Kidney epithelial cell (primary cell): ENCODE measurements around the gene D2HGDH. TPM values are rescaled to one million over a fixed set of nuclear protein-coding genes. Genes with fewer than 3 reads are reported as not detected.

Source experiments
- DNase-seq: peaks from one replicate; pipeline ENCODE4 v3.0.0-alpha.2; 2010; ENCODE audit warnings: low read depth
- H3K27me3 ChIP-seq: 2 replicates; pipeline ENCODE4 v1.6.0; 2011; ENCODE audit warnings: low read length; ENCODE audit not compliant: control insufficient read depth, insufficient read depth
- H3K36me3 ChIP-seq: 2 replicates; pipeline ENCODE4 v1.5.1; 2011; ENCODE audit warnings: low read length; ENCODE audit not compliant: control insufficient read depth, insufficient read depth
- H3K4me3 ChIP-seq: 2 replicates; pipeline ENCODE4 v1.5.1; 2011; ENCODE audit warnings: low read depth, mild to moderate bottlenecking, control low read depth, low read length
- CTCF ChIP-seq: IDR thresholded peaks from 2 replicates; pipeline ENCODE4 v1.5.1; 2011; ENCODE audit warnings: mild to moderate bottlenecking, moderate library complexity, low read length, control low read depth, inconsistent platforms; ENCODE audit not compliant: insufficient read depth, poor library complexity, severe bottlenecking
- total RNA-seq: library from RNA; depleted of rRNA; stranded (reverse); fragments of >200 nt; gene quantifications from 2 replicates; pipeline ENCODE4 v1.2.3, GENCODE V29; 2015

Gene D2HGDH
- total RNA-seq = 10.2 and 16.5 TPM in 2 replicates

DNA sequence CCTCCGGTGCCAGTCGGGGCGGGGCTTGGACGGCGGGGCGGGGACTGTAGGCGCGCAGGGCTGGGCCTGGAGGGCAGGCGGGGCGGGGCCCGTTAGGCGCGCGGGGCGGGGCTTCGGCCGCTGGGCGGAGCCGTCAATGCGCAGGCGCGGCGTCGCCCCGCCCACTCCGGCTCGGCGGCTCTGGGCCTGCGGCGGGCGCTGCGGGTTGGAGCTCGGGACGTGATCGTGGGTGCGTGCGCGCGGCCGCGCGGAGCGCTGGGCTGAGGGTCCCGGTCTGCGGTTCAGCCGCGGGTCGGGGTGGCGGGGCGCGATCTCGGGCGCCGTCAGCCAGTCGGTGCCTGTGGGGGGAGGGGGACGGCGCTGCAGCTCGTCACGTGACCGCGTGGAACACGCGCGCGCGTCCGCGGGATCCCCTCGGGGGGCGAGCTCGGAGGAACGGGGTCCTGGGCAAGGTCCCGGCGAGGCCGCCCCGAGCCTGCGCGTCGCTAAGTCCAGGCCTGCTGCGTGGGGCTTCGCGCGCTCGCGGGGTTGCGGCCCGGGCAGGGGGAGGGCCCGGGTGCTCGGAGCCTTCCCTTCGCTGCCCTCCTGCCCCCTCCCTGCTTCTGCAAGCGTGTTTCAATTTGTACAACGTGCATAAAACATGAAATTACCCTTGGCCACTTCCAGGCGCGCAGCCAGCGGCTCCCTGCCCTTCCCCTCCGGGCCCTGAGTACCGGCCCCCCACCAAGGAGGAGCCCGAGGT is at the start of gene D2HGDH:
TSS of gene D2HGDH (plus strand) at position 164 of the 742 bp plus-strand sequence. CDS start 595 bp downstream, outside the sequence.
- Histone ChIP-seq H3K27me3 (no peaks in the 10 kb centered on the region), H3K36me3 (no peaks in the 10 kb centered on the region), H3K4me3 (peak within 1 kb of the TSS; percentile 79)
- no peak for TF ChIP-seq CTCF
- DNase-seq = no peak

DNA sequence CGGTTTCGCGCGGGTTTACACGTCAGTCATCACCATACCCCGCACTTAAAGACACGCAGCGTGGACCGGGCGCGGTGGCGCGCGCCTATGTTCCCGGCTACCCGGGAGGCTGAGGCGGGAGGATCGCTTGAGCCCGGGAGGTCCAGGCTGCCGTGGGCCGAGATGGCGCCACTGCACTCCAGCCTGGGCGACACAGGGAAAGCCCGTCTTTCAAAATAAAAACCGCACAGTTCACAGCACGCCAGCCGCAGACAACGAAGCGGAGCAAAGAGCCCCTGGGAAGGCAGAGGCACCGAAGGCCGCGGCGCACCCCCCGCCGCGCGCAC is 48.1 kb upstream of the D2HGDH start:
- DNase-seq = no peak
- Histone ChIP-seq H3K4me3 (peak overlapping the region; percentile 70), H3K36me3 (no peaks in the 10 kb centered on the region), H3K27me3 (no peaks in the 10 kb centered on the region)
- no peak for TF ChIP-seq CTCF

GRCh38 chr2:241686650-241687425 is 47.6 kb upstream of the D2HGDH start, which contains the start of gene DTYMK:
Gene DTYMK (minus strand): TSS chr2:241686815. CDS start chr2:241686783, 32 bp downstream.
- Histone ChIP-seq H3K4me3 (peak within 1 kb of the TSS; percentile 70), H3K27me3 (no peaks in the 10 kb centered on the region), H3K36me3 (no peaks in the 10 kb centered on the region)
- peak; percentile 74 for DNase-seq
- no peak for TF ChIP-seq CTCF

DNA sequence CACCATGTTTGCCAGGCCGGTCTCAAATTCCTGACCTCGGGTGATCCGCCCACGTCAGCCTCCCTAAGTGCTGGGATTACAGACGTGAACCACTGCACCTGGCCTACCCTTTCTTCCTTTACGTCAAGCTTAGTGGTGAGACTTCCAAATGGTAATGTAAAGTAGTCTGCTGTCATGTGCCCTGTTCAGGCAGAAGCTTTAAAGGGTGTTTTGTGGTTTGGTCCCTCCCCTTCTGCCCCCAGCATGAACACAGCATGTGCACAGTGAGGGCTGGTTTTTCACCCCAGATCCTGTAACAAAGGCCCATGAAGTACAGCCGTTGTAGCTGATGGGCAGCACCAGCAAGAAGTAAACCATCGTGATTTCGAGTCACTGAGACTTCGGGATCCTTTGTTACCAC is 45.1 kb upstream of the D2HGDH start:
- H3K4me3 ChIP-seq = no peak overlapping the region
- H3K36me3 ChIP-seq = no peaks in the 10 kb centered on the region
- no peaks in the 10 kb centered on the region for H3K27me3 ChIP-seq
- TF ChIP-seq CTCF = no peak
- DNase-seq = no peak

DNA sequence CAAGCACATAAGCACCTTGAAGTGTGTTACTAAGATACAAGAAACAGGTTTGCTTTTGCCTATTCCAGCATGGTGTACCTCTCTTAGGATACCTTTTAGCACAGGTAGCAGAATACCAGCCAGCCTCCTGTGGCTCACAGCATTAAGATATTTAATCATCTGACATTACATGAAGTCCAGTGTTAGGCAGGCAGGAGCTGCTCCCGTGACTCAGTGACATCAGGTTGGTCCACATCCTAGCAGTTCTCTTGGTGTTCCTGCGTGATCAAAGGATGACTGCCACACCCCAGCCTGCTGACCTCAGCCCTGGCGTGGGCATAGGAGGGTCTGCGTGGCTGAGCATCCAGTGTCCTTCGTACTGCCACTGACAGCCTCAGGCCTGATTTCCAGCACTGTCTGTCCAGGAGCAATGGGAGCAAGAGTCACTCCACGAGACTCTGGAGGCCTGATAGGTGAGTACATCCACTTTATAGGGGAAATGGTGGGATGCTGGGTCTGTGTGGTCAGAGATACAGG is 44.2 kb upstream of the D2HGDH start:
- no peak for DNase-seq
- Histone ChIP-seq H3K36me3 (no peaks in the 10 kb centered on the region), H3K27me3 (no peaks in the 10 kb centered on the region), H3K4me3 (no peak overlapping the region)
- TF ChIP-seq CTCF = no peak
